ENCODE measurements around the gene C1orf167. TPM values are rescaled to one million over a fixed set of nuclear protein-coding genes. Genes with fewer than 3 reads are reported as not detected.

C1orf167 gene
- total RNA-seq, 1 experiment from 2014 or later, result not detected

DNA sequence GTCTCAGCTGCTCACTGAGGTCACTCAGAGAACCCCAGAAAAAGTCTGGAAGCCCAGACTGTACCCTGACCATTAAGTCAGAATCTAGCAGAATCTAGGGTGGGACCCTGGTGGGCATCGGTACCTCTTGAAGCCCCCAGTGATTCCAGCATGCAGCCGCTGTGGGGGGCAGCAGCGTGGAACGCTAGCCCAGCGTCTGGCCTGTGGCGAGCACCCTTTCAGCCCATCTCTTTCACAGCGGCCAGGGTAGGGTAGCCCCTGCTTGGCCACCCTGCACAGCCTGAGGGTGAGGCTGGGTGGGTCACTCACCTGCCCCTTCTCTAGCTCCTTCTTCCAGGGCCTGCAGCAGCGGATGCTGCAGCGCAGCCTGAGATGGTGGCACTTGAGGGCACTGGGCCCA lies 16.3 kb downstream of the C1orf167 start:
- no peak for DNase-seq (ENCODE audit: low read depth, low spot score)
- in situ Hi-C loops (cut with HindIII; ENCODE audit: low pct_unique_long_range_greater_than_20kb, low sequenced_read_pairs), result no loop called here

DNA sequence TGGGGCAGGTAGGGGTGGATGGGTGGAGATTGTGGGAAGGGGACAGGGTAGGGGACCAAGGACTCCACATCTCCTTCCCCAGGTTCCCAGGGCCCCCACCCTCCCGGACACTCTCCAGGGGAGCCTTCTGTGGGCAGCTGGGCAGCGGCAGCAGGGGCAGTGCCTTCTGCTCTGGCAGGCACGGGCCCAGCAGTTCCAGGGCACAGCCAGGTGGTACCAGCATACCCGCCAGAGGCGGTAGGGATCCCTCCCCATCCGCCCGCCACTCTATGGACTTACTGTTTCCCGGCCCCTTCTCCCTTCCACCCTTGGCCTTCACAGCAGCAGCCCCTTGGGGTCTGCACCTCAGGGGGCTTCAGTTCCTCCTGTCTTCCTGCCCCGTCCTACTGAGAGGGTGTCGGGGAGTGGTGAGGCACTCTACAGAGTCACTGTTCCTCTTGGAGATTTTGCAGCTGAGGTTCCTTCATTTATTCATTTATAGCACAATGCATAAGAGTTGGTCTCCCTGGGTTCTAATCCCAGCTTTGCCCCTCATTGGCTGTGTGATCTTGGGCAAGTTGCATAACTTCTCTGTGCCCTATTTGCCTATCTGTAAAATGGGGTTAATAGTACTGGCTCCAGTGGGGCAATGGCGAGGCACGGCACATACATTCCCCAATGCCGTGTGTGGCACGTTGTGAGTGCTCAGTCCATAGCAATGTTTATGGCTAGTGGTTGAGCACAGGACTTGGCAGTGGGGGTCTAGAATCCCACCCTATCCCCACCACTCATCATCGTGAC lies 17.0 kb downstream of the C1orf167 start:
- in situ Hi-C loops (cut with HindIII; ENCODE audit: low pct_unique_long_range_greater_than_20kb, low sequenced_read_pairs), result no loop called here
- no peak for DNase-seq (ENCODE audit: low read depth, low spot score)

DNA sequence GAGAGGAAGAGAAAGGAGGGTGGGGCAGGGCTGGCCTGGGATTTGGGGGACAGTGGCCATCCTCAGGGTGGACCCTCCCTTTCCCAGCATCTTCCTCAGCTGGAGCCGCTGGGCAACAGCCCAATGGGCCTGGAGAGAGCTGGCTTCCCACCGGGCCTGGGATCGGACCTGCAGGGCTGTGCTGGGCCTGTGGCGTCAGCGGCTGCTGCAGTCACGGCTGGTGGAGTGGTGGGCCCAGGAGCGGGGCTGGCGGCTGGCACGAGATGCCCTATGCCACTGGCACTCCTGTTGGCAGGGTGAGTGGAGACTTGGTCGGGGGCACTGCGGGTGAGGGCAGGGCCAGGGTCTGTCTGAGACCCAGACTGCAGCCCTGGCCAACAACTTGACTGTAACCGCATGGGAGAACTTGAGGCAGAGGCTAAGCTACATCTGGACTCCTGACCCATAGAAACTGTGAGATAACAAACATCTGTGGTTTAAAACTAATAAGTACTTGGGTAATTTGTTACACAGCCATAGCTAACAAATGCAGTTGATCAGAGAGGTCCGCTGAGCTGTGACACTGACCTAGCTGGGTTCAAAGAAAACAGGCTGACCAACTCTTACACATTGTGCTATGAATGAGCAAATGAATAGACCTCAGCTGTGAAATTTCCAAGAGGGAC lies 17.9 kb downstream of the C1orf167 start:
- in situ Hi-C loops (cut with HindIII; ENCODE audit: low pct_unique_long_range_greater_than_20kb, low sequenced_read_pairs), result no loop called here
- no peak for DNase-seq (ENCODE audit: low read depth, low spot score)

DNA sequence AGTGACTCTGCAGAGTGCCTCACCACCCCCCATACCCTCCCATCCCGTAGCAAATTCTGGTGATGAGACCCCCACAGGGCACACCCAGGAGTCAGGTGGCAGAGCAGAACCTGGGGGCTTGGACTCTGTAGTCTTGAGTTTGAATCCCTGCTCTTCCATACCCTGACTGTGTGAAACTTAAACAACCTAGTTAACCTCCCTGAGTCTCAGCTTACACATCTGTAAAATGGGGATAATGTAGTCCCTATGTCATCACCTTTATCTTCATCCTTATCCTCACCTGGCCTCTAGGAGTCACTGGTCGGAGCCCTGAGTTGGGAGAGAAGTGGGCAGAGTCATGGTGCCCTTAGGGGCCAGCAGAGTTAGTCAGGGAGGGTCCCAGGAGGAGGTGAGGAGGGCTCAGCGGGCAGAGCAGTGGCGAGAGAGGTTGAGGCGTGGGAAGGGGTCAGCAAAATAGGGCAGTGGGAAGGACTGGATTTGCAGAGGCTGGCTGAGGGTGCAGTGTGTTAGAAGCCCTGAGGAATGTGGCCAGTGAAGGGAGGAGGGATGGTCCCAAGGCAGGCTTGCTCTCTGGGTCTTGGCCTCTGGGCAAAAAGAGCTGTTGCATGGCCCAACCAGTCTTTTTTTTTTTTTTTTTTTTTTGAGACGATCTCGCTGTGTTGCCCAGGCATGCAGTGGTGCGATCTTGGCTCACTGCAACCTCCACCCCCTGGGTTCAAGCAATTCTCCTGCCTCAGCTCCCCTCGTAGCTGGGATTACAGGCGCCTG lies 18.6 kb downstream of the C1orf167 start:
- in situ Hi-C loops (cut with HindIII; ENCODE audit: low pct_unique_long_range_greater_than_20kb, low sequenced_read_pairs), result no loop called here
- no peak for DNase-seq (ENCODE audit: low read depth, low spot score)

DNA sequence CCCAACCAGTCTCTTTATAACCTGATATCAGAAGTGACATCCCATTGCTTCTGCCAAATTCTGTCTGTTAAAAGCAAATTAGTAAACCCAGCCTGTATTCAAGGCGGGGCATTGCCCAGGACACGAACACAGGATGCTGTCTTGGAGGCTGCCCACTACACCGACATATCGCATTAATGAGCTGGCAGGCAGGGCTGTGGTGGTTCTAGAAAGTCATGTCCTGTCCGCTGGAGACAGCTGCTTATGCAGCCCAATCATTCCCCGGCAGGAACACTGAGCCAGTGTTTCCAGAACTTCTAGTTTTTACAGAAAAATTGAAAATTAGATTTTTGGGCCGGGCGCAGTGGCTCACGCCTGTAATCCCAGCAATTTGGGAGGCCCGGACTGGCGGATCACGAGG lies 19.3 kb downstream of the C1orf167 start:
- in situ Hi-C loops (cut with HindIII; ENCODE audit: low pct_unique_long_range_greater_than_20kb, low sequenced_read_pairs), result no loop called here

DNA sequence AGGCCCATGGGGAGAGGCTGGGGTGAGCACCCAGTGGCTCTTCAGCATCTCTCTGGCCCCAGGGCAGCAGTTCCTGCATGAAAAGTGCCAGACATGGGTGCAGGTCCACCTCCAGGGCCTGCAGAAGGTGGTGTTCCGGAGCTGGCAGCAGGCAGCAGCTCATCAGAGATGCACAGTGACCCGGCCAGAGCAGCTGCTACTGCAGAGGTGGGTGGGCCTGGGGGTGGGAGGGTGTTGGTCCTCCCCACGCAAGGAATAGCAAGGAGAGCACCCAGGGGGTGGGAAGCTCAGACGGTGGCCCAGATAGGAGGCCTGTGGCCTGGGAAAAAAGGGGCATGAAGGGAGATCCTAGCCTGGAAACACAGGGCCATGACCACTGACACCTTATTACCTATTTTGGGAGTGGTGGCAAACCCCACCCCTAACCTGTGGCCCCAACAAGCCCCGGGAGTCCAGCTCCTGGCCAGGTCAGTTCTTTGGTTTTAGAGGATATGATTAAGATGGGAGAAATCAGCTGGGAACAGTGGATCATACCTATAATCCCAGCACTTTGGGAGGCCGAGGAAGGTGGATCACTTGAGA lies 20.2 kb downstream of the C1orf167 start:
- no peak for DNase-seq (ENCODE audit: low read depth, low spot score)
- in situ Hi-C loops (cut with HindIII; ENCODE audit: low pct_unique_long_range_greater_than_20kb, low sequenced_read_pairs), result no loop called here

More for the DNA sequence above, 19.3 kb downstream of the C1orf167 start:
- no peak for DNase-seq (ENCODE audit: low read depth, low spot score)

DNA sequence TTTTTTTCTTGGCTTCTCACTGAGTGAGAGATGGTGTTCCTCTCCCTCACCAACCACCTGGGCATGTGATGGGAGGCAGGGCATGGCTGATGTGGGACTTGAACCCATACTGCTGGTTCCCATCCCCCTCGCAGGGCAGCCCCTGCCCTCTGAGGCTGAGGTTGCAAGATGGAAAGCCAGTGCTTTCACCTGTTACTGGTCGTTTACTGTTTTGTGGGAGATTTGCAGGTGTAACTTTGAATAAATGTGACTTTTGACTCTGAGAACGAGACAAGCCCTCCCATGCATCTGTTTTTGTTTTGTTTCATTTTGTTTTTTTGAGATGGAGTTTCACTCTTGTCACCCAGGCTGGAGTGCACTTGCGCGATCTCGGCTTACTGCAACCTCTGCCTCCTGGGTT lies 21.6 kb downstream of the C1orf167 start:
- in situ Hi-C loops (cut with HindIII; ENCODE audit: low pct_unique_long_range_greater_than_20kb, low sequenced_read_pairs), result no loop called here
- DNase-seq (ENCODE audit: low read depth, low spot score), result no peak

DNA sequence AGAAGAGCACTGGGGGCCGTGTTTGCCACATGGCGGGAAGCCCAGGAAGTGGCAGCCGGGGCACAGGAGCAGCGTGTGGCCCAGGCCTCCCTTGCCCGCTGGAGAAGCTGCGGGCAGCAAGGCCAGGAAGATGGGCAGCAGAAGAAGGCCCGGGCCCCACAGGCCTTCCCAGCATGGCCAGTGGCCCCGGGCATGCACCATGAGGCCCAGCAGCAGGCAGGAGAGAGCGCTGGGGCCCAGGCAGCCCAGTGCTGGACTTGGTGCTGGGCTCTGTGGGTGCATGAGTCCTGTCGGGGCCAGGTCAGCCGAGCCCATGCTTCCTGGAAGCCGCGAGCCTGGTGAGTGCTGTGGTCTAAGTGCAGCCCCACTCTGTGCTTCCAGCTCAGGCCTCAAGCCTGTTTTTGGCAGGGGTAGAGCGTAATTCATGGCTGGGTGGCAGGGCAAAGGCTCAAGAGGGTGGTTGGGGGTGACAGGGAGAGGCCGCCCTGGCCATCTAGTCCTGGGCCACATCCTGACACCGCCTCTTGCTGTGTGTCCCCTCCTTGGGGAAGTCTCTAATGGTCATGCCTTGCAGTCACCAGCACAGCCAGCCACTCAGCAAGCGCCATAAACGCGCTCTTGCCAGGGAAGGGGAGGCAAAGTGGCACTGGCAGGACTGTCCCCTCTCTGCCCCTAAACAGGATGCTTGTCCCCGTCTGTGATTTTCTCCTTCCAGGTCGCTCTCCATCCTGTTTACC lies 22.4 kb downstream of the C1orf167 start:
- in situ Hi-C loops (cut with HindIII; ENCODE audit: low pct_unique_long_range_greater_than_20kb, low sequenced_read_pairs), result no loop called here
- DNase-seq (ENCODE audit: low read depth, low spot score), result no peak

DNA sequence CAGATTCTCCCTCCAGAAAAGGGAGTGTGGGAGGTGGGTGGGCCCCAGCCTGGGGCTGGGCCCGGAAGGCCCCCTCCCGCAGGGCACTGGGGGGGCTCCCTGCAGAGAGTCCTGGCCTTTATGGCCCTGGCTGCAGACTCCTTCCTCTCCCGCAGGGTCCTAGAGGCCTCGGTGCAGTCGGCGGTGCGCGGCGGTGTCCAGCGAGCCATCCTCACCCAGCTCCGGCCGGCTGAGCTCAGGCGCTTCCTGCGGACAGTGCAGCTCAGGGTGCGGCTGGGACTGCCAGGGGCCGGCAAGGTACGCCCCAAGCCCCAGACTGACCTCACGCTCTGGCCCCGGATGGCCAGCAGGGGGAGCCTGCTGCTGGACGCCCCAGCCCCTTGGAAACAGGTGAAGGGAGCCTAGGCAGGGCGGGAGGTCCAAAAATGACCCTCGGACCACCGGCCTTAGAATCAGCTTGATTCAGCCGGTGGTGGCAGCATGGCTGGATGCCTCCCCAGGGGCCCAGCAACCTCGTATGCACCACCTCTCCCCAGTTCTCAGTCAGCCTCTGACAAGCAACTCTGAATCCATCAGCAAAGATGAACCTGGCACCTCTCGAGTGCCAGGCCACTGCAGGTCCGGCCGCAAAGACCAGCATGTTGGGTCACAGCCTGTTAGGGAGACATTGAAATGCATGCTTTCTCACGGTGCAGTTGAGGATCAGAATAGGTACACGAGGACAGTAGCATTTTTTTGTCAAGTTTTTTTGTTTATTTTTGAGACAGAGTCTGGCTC lies 23.2 kb downstream of the C1orf167 start:
- peak; percentile 51 for DNase-seq (ENCODE audit: low read depth, low spot score)
- in situ Hi-C loops (cut with HindIII; ENCODE audit: low pct_unique_long_range_greater_than_20kb, low sequenced_read_pairs), result no loop called here

DNA sequence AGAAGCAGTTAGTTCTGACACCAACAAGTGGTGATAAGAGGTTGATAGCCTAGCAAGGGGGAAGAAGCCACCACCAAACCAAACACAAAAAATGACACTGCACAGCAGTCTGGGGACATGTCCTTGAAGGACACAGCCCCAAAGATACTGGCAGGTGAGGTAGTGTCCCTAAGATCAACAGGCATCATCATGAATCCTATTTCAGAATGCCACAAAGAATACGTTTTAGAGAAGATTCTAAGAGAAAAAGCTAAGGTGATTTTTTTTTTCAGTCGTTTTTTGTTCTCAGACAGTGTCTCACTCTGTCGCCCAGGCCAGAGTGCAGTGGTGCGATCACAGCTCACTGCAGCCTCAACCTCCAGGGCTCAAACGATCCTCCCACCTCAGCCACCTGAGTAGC lies 24.2 kb downstream of the C1orf167 start:
- no peak for DNase-seq (ENCODE audit: low read depth, low spot score)
- in situ Hi-C loops (cut with HindIII; ENCODE audit: low pct_unique_long_range_greater_than_20kb, low sequenced_read_pairs), result no loop called here

DNA sequence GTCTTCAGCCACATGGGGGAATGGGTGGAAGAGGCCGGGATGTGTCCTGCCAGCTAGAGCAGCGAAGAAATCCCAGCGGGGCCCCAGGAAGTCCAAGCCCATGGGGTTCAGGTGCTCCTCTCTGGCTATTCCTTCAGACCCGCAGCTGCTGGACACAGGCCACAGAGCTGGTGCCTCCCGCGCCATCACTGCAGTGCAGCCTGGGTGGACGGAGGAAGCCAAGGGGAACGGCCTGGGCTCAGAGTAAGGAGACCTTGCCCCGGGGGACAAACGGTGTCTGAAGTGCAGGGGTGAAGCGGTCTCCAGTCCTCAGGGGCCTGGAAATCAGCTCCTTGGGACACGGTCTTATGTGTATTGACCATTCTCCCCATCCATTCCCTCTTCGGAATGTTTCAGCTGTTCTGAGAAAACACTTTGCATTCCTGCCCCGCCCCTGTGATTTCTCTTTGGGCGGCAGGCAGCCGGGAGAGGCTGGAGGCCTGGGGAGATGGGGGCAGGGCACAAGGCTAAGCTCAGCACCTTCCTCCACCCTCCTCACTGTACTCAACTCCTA lies 25.3 kb downstream of the C1orf167 start:
- DNase-seq (ENCODE audit: low read depth, low spot score), result no peak
- in situ Hi-C loops (cut with HindIII; ENCODE audit: low pct_unique_long_range_greater_than_20kb, low sequenced_read_pairs), result no loop called here

DNA sequence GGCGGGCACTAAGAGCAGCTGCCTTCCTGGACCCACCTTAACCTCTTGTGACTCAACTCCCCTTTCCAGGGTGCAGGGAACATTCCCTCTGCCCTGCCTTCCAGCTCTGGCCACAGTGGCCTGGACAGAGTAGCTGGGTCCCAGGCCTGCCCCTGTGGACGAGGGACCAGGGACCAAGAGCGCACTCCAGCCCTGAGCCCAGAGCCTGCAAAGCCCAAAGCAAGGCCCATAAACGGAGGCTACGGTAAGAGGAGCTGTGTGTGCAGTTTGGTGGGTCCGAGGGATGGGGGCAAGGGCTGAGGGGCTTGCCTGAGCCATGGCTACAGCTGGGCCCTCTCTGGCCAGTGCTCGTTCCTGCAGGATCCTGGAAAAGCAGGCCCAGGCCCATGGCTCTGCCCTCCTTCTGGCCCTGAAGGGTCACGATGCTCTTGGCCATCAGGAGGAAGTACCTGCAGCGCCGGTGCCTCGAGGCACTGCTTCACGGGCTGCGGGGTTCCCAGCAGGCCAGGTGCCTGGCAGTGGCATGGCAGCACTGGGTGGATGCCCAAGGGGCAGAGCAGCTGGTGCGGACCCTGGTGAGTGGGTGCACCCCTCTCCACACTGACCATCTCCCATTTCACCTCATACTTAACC lies 25.9 kb downstream of the C1orf167 start:
- DNase-seq (ENCODE audit: low read depth, low spot score), result no peak
- in situ Hi-C loops (cut with HindIII; ENCODE audit: low pct_unique_long_range_greater_than_20kb, low sequenced_read_pairs), result no loop called here

DNA sequence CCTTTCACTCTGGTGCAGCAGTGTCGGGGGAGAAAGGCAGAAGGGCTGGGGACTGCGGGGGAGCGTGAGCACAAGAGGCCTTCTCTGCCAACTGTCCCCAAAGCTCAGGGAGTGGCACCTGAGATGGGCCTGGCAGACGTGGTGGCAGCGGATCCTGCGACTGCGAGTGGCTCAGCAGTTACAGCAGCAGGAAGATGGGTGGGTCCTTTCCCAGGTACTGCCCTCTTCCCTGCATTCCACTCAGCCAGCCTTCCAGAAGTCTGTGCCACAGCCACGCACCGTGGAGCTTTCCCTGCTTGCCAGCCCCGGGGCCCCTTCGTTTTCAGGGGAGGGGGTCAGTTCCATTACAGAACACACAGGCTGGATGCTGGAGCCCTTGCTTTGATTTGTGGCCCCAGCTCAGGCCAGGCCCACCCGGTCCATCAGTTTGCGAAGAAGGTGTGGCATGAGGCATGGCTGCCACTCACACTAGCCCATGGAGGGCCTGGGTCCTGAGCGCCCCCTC lies 26.6 kb downstream of the C1orf167 start:
- DNase-seq (ENCODE audit: low read depth, low spot score), result no peak
- in situ Hi-C loops (cut with HindIII; ENCODE audit: low pct_unique_long_range_greater_than_20kb, low sequenced_read_pairs), result no loop called here

DNA sequence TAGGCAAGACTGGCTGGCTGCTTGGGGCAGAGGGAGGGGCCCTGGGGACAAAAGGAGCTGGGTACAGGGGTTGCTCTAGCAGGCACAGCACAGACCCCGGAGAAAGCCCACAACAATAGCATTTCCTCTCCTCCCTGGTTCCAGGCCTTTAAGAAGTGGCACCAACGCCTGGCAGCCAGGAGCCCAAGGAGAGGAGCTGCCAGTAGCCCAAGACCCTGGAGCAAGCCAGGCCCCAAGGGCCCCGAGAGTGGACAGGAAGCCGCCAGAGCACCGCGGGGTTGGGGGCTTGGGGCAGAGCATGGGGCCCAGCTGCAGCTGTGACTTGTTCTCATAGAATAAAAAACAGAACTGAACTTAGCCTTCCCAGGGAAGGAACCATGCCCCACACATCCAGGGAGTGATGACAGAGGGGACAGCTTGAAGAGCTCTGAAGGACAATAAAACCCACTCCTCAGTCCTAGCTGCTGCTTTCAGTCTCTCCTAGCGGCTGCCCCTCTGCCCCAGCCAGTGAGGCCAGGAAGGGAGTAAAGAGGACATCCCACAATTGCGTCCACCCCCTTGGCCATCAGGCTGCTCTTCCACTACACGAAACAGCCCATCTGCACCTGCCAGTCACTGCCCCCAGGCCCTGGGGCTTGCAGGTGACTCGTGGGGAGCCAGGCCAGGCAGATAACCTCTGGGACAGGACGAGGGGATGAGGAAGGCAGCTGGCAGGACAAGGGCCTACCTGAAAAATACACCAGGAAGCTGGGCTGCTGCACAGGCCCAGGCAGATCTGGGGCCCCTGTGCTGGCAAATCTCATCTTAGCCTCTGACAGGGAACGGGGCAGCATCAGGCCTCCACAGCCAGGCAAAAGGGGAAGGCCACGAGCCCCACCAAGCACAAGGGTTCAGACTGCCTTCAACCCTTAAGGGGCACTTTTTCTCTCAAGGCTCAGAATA lies 27.4 kb downstream of the C1orf167 start:
- in situ Hi-C loops (cut with HindIII; ENCODE audit: low pct_unique_long_range_greater_than_20kb, low sequenced_read_pairs), result no loop called here
- no peak for DNase-seq (ENCODE audit: low read depth, low spot score)

Measured in SK-MEL-5 (cell line).